HFFc6 (cell line): Measurements from ENCODE around the gene ACAT2. TPM values are rescaled to one million over a fixed set of nuclear protein-coding genes. Genes with fewer than 3 reads are reported as not detected.

Experiments
- DNase-seq: peaks from one replicate; pipeline ENCODE4 v3.0.0-alpha.2; 2018
- H3K27ac Mint-ChIP-seq: 2 replicates; pipeline ENCODE4 v1.8.0; 2020; ENCODE audit warnings: mild to moderate bottlenecking, mixed read lengths
- H3K27me3 Mint-ChIP-seq: 2 replicates; pipeline ENCODE4 v1.8.0; 2021; ENCODE audit warnings: mild to moderate bottlenecking, moderate library complexity, mixed read lengths; ENCODE audit not compliant: insufficient read depth
- H3K36me3 Mint-ChIP-seq: 2 replicates; pipeline ENCODE4 v1.8.0; 2021; ENCODE audit warnings: low read depth, mixed read lengths
- H3K4me1 Mint-ChIP-seq: 2 replicates; pipeline ENCODE4 v1.8.0; 2020; ENCODE audit warnings: low read depth, mixed read lengths
- H3K4me3 Mint-ChIP-seq: 2 replicates; pipeline ENCODE4 v1.8.0; 2020; ENCODE audit warnings: mild to moderate bottlenecking, moderate library complexity, mixed read lengths
- H3K9me3 Mint-ChIP-seq: 2 replicates; pipeline ENCODE4 v1.8.0; 2020; ENCODE audit warnings: mild to moderate bottlenecking, mixed read lengths
- total RNA-seq, 6 experiments: library from RNA; stranded (reverse); fragmentation: NEBNext Ultra II Directional; extraction: Animal tissue kit (Norgen Biotek cat#: 25700); gene quantifications; 2 replicates in 1 of 6; 3 replicates in 5 of 6; pipeline ENCODE4 v1.2.3, GENCODE V29; 2021
- TF ChIP-seq, protein P1 (sequence below): fragments of 200-600 bp; sonication (generic); IDR thresholded peaks from 2 replicates; pipeline ENCODE4 v1.5.0; 2021; ENCODE audit warnings: antibody characterized with exemption, mild to moderate bottlenecking

Gene ACAT2
- total RNA-seq, 6 experiments from 2014 or later = 25.6 to 39.9 (median 38.7) TPM

DNA sequence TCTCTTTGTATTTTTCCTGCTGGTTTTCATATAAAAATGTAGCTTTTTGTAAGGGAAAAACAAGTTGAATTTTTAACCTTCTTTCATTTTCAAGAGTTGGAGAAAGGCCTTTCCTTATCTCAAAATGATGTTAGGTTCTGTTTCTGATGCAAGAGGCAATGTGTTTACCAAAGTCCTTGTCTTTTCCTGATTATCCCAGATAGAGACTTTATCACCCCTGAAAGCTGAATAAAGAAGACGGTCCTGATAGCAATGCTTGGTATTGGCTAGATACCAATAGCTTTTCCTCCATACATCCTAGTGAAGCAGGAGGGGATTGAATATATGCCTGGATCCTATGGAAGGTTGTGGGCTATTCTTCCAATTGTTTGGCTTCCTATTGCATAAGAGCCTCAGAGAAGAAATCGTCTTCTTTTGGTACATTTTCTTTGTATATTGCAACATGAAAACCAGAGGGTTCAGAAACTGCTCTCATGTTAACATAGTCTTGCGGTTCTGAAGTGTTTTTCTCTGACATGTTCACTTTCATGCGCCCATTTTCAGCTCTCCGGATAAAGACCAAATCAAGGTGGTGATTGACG lies 43.7 kb downstream of the ACAT2 start:
- no peaks in the 10 kb centered on the region for H3K4me1 Mint-ChIP-seq
- H3K27ac Mint-ChIP-seq = no peak overlapping the region
- no peaks in the 10 kb centered on the region for H3K27me3 Mint-ChIP-seq
- H3K4me3 Mint-ChIP-seq = no peak overlapping the region
- no peak for DNase-seq
- no peaks in the 10 kb centered on the region for H3K36me3 Mint-ChIP-seq
- no peaks in the 10 kb centered on the region for H3K9me3 Mint-ChIP-seq
- TF ChIP-seq, protein P1, sequence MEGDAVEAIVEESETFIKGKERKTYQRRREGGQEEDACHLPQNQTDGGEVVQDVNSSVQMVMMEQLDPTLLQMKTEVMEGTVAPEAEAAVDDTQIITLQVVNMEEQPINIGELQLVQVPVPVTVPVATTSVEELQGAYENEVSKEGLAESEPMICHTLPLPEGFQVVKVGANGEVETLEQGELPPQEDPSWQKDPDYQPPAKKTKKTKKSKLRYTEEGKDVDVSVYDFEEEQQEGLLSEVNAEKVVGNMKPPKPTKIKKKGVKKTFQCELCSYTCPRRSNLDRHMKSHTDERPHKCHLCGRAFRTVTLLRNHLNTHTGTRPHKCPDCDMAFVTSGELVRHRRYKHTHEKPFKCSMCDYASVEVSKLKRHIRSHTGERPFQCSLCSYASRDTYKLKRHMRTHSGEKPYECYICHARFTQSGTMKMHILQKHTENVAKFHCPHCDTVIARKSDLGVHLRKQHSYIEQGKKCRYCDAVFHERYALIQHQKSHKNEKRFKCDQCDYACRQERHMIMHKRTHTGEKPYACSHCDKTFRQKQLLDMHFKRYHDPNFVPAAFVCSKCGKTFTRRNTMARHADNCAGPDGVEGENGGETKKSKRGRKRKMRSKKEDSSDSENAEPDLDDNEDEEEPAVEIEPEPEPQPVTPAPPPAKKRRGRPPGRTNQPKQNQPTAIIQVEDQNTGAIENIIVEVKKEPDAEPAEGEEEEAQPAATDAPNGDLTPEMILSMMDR = no peak

DNA sequence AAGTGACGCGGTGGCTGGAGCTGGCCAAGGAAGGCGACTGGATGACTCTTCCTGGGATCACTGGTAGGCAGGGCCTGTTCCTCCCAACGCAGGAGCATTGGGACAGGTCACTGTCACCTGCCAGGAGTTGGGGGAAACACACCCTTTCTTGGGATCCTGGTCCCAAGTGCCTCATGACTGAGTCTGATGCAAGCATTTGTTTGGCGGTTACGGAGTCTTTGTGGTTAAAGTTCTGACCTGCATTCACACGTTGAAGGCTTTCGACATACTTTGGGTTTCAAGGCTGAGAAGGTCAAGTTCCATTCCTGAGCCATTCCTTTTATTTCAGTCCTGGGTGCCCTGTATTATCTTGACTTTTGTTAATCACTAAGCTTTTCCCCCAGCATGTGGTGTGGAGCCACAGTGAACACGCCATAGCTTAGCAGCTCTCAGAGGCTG lies 44.2 kb downstream of the ACAT2 start:
- TF ChIP-seq, protein P1 = no peak
- Mint-ChIP-seq H3K4me1 (no peaks in the 10 kb centered on the region), H3K27me3 (no peaks in the 10 kb centered on the region), H3K9me3 (no peaks in the 10 kb centered on the region), H3K36me3 (no peaks in the 10 kb centered on the region), H3K27ac (no peak overlapping the region), H3K4me3 (no peak overlapping the region)
- DNase-seq = no peak

DNA sequence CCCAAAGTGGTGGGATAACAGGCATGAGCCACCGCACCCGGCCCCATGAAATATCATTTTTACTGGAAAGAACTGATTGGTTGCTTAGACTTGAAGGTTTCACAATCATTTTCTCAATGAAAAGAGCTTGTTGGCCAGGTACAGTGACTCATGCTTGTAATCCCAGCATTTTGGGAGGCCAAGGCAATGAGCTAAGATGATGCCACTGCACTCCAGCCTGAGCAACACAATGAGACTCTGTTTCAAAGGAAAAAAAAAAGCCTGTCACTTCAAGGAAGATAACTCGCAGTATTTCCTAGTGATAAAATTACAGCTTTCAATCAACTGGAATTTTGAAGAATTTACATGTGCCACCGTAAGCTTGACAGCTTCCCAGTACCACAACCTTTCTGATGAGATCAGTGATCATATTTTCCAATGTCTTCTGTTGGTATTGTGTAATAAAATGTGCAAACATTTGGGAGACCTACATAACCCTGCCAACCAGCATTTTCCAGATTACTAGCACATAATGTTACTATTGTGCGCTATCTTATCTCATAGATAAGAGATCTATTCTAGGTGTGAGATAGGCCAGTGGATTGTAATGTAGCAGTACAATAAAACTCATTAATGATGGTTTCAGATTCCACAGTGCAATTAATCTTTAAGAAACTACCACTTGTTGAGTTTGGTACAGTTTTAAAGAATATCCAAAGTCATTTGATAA lies 45.5 kb downstream of the ACAT2 start:
- H3K4me3 Mint-ChIP-seq = no peak overlapping the region
- no peaks in the 10 kb centered on the region for H3K9me3 Mint-ChIP-seq
- no peaks in the 10 kb centered on the region for H3K27me3 Mint-ChIP-seq
- TF ChIP-seq, protein P1 = no peak
- no peaks in the 10 kb centered on the region for H3K4me1 Mint-ChIP-seq
- no peak overlapping the region for H3K27ac Mint-ChIP-seq
- no peaks in the 10 kb centered on the region for H3K36me3 Mint-ChIP-seq
- DNase-seq = no peak

DNA sequence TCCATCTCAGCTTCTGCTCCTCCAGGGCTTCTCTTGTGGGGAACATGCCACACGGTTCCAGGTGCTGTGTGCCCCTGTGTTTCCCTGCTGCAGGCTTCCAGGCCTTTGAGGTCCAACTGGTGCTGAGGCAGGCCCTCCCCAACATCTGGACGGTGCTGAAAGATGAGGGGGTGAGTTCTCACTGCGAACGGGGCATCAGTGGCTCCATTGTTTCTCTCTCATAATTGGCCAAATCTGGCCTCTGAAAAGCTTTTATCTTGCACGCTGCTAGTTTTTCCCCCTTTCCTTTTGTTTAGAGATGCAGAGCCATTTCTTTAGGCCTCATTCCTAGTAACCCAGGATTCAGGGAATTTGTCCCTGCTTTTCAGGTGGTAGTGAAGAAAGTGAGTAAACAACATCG lies 46.8 kb downstream of the ACAT2 start:
- no peaks in the 10 kb centered on the region for H3K4me1 Mint-ChIP-seq
- H3K9me3 Mint-ChIP-seq = no peaks in the 10 kb centered on the region
- no peak for DNase-seq
- H3K27me3 Mint-ChIP-seq = no peaks in the 10 kb centered on the region; the same call in 1 of the 2 replicates
- H3K27ac Mint-ChIP-seq = no peak overlapping the region
- H3K4me3 Mint-ChIP-seq = no peak overlapping the region
- TF ChIP-seq, protein P1 = no peak
- no peaks in the 10 kb centered on the region for H3K36me3 Mint-ChIP-seq

DNA sequence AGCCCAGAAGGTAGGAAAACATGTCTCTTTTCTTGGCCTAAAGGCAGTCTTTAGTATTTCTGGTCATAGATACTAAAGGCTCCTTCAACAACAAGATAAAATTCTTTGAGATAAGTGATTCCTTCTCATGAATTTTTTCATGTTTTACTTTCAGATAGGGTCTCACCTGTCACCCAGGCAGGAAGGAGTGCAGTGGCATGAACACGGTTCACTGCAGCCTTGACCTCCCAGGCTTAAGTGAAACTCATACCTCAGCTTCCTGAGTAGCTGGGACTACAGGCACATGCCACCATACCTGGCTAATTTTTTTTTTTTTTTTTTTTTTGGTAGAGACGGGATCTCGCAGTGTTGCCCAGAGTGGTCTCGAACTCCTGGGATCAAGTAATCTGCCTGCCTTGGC lies 47.3 kb downstream of the ACAT2 start:
- Mint-ChIP-seq H3K4me1 (no peaks in the 10 kb centered on the region), H3K27ac (no peak overlapping the region), H3K4me3 (no peak overlapping the region), H3K27me3 (peaks cover 1% of the 10 kb centered on the region), H3K9me3 (no peaks in the 10 kb centered on the region), H3K36me3 (no peaks in the 10 kb centered on the region)
- TF ChIP-seq, protein P1 = no peak
- no peak for DNase-seq
